ENCODE measurements around the gene POU2AF2.
"Not testable (repeated sequence)": the region's sequence is repeated elsewhere in the genome, so short reads cannot be mapped to it uniquely, and the experiment has no call there.

POU2AF2 gene, protein sequence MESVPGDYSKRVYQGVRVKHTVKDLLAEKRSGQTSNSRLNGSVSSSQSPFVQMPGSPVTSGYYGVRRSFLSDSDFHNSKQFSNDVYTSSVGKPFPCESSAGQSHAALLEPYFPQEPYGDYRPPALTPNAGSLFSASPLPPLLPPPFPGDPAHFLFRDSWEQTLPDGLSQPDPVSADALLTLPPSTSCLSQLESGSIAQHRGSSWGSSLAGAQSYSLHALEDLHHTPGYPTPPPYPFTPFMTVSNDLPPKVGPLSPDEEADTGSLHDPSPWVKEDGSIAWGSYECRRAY

GRCh38 chr11:111245425-111245824 lies at the start of gene POU2AF2:
POU2AF2 (plus strand) TSS chr11:111245725; CDS start chr11:111245854, 129 bp downstream.
- DNase-seq = no peak

- DNase-seq = no peak
Observed at GRCh38 chr11:111200010-111200534, 45.5 kb upstream of the POU2AF2 start.

- DNase-seq = no peak
Observed at GRCh38 chr11:111204211-111204610, 41.3 kb upstream of the POU2AF2 start.

GRCh38 chr11:111205632-111206385 lies 39.7 kb upstream of the POU2AF2 start:
- no peak for DNase-seq

- no peak for DNase-seq
Observed at GRCh38 chr11:111206472-111206871, 39.1 kb upstream of the POU2AF2 start.

DNA sequence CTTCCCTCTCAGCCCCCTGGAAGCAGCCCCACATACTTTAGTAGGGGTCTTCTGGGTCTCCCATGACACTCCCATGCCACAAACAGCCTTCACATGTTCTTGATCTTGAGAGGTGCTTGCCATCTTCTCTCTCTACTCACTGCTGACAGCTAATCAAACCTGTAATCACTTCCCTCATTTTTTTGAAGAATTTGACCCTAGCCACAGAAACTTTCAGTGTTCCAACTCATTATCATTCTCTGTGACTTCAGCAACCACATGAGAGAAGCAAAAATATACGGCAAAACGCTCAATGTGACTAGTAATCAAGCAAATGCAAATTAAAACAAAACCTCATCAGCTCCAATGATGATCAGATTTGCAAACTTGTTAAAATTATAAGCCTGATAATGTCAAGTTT lies 38.3 kb upstream of the POU2AF2 start:
- DNase-seq = no peak

GRCh38 chr11:111209543-111210355 lies 35.8 kb upstream of the POU2AF2 start:
- no peak for DNase-seq

DNA sequence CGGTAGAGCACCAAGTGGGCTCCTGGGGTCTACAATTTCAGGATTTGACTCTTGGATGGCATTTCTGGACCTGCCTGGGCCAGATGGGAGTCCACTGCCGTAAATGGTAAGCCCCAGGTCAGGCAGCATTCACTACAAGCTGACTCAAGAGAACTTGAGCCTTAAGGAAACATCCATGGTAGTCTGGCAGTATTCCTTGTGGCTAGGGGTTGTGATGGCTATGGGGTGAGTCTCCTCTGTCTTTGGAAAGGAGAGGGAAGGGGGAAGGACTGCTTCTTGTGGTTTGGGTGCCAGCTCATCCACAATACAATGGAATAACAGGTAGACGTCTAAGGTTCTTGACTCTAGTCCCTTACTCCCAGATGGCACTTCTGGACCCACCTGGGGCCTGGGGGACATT lies 32.3 kb upstream of the POU2AF2 start:
- no peak for DNase-seq

DNA sequence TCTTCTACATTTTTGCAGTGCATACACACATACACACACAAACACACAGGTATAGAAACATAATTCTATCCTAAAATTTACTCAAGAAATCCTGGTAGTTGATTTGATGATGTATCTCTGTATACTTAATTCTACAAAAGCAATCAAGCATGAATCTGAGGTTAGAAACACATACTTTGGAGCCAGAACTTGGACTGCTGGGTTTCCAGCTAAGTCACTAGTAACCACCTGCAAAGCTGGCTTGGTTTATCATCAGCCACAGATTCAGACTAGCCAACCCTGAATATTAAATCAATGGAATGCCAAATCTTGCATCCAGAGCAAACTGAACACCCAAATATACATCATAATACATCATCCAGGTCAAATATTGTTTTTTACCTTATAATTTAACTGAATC lies 24.8 kb upstream of the POU2AF2 start:
- no peak for DNase-seq

GRCh38 chr11:111221208-111221607 lies 24.3 kb upstream of the POU2AF2 start:
- no peak for DNase-seq

DNA sequence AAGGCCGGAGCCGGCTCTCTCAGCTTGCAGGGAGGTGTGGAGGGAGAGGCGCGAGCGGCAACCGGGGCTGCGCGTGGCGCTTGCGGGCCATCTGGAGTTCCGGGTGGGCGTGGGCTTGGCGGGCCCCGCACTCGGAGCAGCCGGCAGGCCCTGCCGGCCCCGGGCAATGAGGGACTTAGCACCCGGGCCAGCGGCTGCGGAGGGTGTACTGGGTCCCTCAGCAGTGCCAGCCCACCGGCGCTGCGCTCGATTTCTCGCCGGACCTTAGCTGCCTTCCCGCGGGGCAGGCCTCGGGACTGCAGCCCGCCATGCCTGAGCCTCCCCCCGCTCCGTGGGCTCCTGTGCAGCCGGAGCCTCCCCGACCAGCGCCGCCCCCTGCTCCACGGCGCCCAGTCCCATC lies 23.6 kb upstream of the POU2AF2 start:
- DNase-seq = not testable (repeated sequence)

GRCh38 chr11:111222821-111223455 lies 22.6 kb upstream of the POU2AF2 start:
- DNase-seq = not testable (repeated sequence)

- no peak for DNase-seq
Observed at GRCh38 chr11:111225881-111226280, 19.6 kb upstream of the POU2AF2 start.

DNA sequence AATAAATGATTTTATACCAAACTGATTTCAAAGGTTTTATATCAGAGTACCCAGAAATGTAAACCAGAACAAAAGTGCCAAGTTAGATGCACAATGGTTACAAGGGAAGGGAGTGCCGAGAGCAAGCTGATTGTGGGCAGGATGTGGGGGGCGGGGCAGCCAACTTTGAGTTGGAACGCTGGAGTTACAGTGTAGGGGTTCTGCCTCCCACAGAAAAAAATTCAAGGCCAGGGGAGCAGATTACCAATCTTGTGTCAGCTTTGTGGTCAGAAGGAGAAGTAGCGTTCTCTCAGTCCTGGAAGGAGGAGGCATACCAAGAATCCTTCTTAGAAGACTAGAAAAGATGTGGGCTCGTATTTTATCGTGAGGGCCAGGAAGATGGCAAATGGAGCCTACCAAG lies 15.9 kb upstream of the POU2AF2 start:
- no peak for DNase-seq

- no peak for DNase-seq
Observed at GRCh38 chr11:111230122-111230465, 15.4 kb upstream of the POU2AF2 start.

- DNase-seq = no peak
Observed at GRCh38 chr11:111231836-111232235, 13.7 kb upstream of the POU2AF2 start.

GRCh38 chr11:111236383-111236782 lies 9.1 kb upstream of the POU2AF2 start:
- no peak for DNase-seq

DNA sequence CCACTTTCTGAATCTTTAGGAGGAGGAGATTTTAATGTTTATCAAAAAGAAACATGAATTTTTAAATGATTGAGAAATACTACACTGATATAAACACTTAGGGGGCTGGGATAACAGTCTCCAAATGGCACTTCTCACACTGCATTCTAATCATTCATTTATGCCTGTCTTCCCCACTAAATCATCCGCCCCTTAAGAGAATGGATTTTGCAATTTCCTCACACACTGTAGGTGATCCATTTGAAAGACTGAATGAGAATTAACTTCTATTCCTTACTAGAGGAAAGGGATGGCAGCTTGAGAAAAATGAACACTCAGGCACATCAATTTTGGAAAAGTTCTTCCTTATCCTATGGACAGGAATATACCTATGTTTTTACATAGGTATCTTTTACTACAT lies 7.6 kb upstream of the POU2AF2 start:
- no peak for DNase-seq

- DNase-seq = no peak
Observed at GRCh38 chr11:111246956-111247355, 1.4 kb downstream of the POU2AF2 start.

DNA sequence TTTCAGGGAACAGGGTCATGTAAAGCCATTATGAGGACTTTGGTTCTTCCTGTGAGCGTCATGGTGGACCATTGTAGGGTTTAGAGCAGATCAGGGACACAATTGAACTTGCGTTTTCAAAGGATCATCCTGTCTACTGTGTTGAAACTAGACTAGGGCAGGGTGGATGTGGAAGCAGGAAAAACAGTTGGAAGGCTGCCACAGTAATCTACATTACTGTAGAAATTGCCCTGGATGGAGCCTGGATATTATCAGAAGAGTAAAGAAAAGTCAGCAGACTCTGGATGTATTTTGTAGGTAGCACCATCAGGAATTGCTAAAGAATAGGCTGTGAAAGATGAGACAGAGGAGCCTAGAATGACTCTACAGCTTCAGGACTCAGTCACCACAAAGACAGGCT lies 5.4 kb downstream of the POU2AF2 start:
- DNase-seq = no peak

- no peak for DNase-seq
Observed at GRCh38 chr11:111253131-111253530, 7.6 kb downstream of the POU2AF2 start.

DNA sequence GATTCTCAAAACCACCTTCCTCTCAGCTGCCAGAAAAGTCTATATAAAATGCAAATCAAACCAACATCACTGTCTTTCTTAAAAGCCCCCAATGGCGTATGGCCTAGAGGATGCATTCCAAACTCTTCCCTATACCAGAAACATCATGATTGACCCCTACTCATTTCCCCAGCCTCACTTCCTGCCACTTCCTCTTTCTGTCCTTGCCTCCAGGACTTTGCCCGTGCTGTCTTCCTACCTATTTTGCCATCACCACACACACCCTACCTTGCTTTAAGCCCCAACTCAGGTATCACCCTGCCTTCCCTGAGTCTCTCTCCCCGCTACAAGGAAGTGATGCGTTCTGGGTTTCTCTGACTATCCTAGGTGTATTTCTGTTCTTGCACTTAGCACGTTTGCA lies 8.1 kb downstream of the POU2AF2 start:
- DNase-seq = no peak

- DNase-seq = no peak
Observed at GRCh38 chr11:111258046-111258445, 12.5 kb downstream of the POU2AF2 start.

All from activated CD4-positive, CD25-positive, alpha-beta regulatory T cell (primary cell).